Measurements from ENCODE around the gene NGFR.

Gene NGFR

DNA sequence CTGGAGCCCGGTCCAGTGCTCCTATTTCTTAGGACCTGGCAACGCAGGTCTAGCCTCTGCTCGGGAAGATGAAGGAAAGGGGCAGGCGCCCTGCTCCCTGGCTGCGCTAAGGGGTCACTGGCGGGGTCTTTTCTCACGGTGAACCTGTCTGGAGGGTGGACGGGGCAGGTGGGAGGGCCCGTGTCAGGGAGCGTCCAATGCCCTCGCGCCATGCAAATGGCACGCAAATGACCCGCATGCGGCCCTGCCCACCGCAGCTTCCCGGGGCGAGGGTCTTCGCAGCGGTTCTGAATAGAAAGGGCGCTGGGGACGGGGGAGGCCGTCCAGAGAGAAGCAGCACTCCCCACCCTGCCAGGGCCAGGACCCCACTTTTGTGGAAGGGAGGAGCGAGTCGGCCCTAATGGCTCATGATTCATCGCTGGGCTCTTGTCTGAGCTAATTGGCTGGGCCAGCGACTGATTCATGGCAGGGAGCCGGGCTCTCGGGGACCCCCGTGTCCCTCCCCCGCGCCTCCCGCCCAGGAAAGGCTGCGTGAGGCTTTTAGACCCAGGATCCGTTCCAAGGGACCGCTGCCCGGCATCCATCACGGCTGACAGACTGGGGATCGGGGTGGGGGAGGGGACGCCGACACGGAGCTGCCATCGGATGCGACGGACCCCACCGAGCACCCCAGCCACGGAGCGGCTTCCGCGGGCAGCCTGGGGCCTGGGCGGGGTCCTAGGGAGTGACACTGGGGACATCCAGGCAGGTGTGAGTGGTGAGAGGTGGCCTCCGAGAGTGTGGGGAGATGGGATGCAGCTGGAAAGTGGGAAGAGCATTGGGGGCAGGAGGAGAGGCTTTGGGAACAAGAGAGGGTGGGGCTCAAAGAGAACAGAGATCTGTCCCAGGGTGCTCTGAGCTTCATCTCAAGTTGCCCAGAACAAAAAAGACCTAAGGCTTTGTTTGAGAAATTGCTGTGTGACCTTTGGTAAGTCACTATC lies 25.0 kb upstream of the NGFR start:
- no peak for DNase-seq (ENCODE audit: low spot score)

DNA sequence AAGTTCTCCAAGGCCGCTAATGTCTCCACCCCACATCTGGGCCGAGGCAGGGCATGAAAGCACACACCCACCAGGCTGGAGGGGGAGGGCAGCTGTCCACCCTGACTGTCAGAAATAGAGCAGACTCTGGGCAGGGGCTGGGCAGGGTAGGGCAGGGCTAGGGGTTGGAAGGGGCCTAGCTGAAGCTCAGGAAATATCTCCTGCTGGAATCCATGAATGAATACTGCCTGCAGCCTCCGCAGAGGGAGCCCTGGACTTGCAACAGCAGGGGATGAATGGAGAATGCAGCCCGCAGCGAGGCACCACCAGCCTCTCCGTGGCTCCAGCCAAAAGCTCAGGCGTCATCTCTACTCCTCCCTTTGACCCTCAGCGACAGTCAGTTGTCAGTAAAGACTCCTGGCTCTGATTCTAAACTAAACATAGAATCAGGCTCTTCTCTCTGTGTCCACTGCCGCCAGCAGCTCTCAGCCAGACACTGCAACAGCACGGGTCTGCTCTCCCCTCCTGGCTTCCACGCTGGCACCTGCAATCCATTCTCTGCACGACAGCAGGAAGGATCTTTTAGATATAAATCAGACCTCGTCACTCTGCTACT lies 23.9 kb upstream of the NGFR start:
- no peak for DNase-seq (ENCODE audit: low spot score)

DNA sequence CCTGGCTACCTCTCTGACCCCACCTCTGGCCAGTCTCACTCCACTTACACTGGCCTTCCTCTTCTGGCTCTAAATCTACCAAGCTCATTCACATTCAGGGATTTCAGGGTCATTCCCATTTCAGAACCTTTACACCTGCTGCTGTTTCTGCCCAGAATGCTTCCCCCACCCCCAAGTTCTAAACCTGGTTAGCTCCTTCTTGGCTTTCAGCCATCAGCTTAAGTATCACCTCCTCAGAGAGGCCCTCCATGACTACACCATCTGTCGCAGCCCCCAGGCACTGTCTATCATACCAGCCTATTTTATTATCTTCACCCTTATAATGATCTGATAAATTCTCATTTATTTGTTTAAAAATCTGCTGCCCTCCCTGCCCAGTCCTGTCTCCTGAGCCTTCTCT lies 23.3 kb upstream of the NGFR start:
- DNase-seq (ENCODE audit: low spot score) = no peak

DNA sequence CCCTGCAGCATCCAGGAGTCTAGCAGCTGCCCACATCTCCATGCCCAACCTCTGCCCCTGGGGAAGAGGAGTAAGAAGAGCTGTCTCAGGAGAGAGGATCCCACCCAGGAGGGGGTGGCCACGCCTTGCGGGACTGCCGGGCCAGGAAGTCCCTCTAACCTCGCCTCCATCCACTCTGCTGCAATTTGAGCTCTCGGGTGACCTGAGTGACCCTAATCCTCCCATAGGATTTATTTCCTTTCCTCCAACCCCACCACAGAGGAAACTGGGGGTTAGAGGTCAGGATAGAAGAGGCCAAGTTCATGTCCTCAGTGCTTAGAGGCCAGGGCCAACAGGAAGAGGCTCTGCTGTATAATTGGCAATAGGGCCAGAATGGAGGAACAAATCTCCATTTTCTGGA lies 22.6 kb upstream of the NGFR start:
- no peak for DNase-seq (ENCODE audit: low spot score)

DNA sequence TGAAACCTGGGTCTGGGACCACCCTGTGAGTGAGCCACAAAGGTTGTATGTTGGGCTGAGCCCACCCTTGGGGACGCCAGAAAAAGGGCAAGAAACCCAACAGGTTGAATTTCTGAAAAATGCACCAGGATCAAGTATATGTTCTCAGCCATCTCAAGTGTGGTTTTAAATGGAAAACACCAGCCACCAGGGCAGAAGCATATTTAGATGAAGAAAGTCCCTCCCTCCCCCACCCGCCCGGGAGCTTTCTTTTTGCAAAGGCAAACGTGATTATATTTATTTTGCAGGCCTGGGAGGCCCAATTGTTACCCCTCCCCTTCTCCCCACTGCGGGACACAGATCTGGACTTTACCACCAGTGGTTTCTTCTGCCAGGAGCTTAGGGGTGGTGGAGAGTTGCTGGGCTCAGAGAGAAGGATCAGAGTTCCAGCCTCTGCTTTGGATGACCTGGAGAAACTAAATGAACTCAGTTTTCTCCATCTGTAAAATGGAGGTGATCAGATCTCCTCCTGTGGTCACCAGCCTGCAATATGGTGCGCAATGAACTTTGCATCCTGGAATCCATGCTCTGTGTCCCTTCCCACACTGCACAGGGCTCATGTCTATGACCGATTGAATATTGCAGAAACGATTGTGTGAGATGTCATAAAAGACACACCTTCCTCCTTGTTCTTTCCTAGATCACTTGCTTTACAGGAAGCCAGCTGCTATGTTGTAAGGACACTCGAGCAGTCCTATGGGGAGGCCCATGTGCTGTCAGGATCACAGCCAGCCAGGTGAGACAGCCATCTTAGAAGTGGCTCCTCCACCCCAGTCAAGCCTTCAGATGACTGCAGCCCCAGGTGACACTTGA lies 21.0 kb upstream of the NGFR start:
- no peak for DNase-seq (ENCODE audit: low spot score)

DNA sequence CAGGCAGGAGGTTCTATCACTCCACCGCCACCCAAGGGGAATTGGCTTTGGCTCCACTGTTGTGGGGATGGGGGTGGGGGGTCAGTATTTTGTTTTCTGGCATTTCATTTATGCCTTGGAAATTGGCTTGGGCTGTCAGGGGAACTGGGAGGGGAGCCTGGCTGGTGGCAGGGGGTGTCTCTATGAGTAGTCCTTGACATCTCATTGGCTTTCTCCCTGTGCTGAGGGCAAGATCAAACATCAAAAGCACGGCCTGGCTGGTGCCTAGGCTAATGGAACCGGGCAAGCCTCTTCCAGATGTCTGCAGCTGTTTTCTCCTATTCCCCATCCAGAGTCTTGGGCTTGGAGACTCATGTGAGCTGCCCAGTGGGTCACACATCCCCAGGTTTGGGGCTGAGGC lies 17.4 kb upstream of the NGFR start:
- no peak for DNase-seq (ENCODE audit: low spot score)

DNA sequence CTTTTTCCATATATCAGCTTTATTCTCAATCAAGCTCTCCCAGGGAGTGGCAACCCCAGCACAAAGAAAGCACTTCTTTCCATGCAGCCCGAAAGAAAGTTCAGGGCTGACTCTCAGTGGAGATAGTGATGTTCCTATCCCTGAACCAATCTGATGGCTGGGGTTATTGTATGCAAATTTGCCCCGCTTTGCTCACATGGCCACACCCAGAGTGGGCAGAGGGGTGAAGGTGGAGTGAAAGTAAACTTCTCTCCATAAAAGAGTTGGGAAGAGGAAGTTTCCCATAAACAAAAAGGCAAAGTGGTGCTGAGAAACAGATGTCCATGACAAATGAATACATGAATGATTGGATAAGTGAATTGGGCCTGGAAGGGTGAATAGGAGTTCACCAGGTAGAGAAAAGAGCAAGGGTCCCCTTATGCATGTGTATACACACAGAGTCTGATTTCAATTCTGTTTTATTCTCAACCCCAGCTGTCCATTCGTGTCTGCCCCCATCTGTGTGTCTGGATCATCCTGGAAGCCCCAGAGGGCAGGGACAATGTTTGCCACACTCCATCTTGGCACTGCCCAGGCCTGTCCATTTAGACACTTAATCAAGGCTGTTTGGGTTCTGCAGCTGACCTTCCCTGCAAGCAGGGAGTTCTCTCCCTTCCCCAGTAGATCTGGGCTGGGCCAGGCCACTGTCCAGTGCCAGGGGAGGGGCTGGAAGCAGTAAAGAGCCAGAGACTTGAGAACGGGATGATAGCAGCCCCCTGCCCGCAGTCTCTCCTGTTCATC lies 14.1 kb upstream of the NGFR start:
- no peak for DNase-seq (ENCODE audit: low spot score)

DNA sequence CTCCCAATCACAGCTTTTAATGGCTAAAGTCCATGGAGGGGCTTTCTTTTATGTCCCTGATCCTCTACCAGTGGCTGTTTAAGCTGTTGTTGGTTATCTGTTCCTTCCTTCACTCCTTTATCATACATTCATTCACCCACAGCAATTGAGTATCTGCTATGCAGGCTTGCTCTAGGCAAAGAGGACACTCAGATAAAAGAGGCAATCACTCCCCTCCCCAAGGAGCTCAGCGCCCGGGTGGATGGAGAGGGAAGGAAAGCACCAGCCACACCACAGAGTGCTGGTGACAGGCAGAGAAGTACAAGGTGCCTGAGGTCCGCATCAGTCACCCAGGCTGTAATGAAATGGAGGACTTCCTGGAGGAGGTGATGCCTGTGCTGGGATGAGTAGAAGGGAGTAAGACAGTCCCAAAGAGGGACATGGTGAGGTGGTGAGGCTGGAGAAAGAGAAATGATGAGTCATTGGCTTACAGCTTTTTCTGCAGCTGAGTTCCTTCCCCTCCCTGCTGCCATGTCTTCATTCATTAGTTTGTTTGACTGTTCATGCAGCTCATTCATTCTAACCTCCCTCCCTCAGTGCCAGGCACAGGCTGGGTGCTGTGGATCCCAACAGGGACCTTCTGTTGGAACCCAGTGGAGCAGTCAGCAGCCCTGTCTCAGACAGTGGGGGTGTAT lies 12.8 kb upstream of the NGFR start:
- no peak for DNase-seq (ENCODE audit: low spot score)

DNA sequence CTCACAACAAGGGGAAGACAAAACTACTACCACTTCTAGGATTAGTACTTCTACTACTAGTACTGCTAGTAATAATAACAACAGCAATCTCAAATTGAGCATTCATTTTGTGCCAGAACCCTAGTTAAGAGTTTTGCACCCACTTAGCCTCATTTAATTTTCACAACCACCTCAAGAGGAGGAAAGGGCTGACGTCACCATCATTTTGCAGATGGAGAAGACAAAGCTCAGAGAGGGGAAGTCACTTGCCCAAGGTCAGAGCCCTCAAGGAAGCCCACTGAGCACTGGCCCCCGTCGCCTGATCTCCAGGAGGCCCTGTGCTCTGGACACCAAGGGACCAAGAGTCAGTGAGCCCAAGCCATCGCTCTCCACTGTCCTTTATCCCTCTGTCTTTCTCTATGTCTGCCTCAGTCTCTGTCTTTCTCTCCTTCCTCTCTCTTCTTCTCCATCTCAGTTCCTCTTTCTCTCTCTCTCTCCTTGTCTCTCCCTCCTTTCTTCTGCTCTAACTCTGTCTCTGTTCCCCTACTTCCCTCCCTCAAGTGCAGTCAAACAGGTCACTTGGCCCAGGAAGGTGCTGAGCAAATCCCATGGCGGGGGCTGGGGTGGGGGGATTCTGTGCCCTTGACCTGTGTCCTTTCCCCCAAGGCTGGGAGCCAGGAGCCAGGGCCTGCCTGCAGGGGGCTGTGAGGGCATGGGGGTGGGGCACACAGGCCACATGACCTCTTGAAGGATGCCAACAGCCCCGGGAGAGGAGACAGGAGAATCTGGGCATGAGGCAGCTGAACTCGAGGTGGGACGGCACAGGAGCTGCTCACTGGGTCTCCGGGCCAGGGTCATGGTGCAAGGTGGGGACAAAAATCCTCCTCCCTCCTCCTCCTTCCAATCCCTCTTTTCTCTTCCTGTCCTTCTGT lies 11.2 kb upstream of the NGFR start:
- no peak for DNase-seq (ENCODE audit: low spot score)

DNA sequence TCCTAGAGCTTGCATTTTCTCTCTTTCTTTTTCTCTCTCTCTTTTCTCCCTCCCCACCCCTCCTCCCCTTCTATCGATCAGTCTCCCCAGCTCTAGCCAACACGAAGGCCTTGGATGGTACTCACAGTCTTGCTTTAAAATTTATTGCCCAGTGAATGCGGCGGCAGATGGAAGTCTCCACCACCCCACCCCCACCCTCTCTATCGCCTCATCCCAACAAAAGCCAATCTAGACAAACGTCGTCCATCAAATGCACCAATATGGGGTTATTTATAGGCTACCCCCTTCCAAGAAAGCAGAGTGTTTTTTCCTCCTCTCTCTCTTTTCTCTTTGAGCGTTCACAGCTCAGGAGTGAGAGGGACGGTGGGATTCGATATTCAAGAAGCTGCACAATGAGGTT lies 10.5 kb upstream of the NGFR start:
- DNase-seq (ENCODE audit: low spot score) = no peak

DNA sequence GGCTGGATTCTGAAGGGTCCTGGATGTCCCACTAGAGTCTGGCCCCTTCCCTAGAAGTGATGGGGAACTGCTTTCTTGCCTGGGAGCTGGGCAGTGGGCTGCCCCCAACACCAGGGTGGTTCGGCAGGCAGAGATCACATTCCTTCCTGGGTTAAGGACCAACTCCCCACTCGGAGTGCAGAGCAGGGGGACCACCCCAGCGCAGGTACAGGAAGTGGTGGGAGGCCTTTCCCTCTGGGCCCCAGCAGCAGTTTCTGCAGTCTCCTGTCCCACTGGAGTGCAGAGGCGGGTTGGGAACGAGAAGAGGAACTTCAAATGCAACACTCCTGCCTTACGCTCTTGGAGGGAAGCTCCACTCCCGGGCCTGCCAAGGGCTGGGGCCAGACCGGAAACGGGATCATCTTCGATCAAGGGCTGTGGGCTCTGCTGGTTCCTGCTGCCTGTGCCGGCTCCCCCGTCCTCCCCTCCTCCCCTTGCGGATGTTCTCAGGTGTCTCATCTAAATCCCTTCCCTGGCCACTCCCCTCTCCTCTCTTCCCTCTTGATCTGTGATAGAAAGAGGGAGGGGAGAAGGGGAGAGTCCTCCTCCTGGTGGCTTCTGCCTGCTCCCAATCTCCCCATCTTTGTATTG lies 9.0 kb upstream of the NGFR start:
- DNase-seq (ENCODE audit: low spot score) = no peak

DNA sequence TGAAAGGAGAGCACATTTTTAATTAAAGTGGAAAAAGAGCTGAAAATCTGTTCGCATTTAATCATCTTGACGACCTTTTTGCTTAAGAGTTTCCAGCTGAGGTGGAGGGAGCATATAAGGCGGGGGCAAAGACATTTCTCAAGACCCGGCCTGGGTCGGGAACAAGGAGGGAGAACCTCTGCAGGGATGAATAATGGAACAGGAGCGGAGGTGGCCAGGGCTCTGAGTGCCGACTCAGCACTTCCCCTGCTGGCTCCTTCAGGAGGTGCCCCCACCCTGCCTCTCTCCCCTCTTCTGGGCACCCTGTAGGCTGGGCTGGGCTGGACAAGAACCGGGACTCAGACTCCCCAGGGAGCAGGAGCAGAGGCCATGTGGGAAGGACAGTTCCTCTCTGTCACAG lies 7.9 kb upstream of the NGFR start:
- no peak for DNase-seq (ENCODE audit: low spot score)

DNA sequence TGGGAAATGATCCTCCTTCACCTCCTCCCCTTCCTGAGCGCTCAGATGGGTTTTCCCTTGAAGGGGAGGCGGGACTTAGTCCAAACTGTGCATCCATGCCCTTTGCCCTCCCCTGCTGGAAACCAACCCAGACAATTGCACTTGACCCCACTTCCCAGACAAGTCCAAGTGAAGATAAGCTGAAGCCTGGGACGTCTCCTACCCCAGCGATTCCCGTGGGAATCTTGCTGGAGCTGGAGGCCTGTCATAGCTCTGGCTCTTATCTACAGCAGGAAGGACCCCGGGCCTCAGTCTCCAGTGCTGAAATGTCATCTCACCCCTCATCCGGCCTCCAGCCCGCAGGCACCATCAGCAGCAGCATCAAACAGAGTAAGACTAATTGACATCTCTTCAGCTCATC lies 6.5 kb upstream of the NGFR start:
- no peak for DNase-seq (ENCODE audit: low spot score)

DNA sequence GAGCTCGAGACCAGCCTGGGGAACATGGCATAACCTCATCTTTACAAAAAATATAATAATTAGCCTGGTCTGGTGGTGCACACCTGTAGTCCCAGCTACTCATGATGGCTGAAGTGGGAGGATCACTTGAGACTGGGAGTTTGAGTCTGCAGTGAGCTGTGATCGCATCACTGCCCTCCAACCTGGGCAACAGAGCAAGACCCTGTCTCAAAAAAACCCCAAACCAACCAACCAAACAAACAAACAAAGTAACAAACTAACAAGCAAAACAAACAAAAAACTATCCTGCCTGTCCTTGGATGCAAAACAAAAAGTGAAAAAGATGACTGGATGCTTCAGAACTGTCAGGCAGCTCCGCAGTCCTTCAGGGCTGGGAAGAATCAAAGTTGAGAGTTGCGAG lies 5.7 kb upstream of the NGFR start:
- DNase-seq (ENCODE audit: low spot score) = no peak

DNA sequence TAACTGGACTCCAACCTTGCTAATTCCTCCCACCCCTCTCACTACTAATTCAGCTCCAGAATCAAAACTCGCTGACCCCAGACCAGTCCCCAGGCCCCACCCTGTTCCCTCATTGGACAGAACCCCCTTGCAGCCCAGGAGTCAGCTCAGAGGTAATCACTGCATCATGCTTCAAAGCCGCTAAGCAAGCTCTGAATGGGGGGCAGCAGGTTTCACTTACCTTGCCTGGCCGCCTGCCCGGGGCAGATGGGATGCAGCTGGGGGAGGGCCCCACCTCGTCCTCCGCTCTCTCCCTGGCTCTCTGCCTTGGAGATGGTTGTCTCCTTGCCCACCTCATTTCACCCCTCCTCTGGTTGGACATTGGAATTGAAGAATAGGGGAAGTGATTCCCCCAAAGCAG lies 4.8 kb upstream of the NGFR start:
- no peak for DNase-seq (ENCODE audit: low spot score)

DNA sequence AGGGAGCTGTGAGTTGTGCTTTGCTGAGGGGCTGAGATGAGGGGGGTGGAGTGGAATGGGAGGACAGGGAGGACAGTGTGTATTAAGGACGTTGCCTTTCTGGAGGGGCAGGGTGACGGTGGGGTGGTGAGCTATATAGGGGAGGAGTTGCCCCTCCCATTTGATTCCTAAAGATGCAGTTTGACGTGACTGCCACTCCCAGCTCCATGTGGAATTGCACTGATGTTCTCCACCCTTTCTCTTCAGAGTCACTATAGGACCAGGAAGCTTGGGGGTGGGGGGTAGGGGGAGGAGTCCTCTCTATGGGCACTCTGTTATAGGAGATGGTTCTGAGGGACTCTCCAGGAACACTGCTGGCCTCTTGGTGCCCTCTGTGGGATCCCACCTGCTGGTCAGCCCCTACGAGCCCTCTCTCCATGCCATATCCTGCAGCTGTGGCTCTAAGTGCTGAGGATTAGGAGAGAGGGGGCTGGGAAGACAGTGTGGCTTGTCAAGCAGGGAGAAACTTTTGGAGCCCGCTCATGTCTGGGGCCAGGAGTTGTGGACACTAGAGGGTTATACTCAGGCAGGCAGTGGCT lies 3.8 kb upstream of the NGFR start:
- DNase-seq (ENCODE audit: low spot score) = no peak

DNA sequence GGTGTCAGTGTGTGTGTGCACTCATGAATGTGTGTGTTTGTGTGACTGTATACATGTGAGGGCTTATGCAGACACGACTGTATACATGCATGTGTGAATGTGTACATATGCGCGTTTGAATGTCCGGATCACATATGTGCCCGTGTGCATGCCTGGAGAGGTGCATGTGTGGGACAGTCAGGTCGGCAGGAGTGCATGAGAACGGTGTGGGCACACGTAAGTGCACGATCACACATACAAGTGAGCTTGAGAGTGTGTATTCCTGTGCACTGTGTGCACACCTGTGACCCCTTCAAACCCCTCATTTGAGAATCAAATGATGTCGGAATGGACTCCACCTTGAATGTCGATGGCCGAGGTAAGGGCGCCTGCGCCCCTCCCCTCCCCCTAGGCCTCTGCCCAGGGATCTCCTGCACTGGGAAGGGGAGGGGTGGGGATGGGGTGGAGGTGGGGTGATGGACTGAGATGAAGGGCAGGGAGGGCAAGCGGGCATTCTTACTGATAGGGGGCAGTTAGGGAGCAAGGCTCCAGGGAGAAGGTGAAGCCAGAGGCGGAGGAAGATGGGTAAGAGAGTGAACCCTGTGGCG lies 601 bp upstream of the NGFR start:
- no peak for DNase-seq (ENCODE audit: low spot score)

DNA sequence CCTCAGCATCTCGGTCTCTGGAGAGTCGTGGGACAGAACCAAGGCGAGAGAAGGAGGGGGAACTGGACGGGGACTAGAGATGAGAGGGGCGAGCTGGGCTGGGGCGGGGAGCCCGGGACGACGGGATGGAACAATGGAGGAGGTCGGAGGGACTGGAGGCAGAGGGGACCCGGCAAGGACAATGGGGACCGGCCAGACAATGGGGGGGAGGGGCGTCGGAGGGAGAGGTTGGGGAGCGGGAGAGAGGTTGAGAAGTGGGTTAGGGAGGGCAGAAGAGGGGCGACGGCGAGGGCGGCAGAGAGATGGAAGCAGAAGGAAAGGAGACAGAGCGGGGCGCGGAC lies 719 bp downstream of the NGFR start:
- DNase-seq (ENCODE audit: low spot score) = no peak

DNA sequence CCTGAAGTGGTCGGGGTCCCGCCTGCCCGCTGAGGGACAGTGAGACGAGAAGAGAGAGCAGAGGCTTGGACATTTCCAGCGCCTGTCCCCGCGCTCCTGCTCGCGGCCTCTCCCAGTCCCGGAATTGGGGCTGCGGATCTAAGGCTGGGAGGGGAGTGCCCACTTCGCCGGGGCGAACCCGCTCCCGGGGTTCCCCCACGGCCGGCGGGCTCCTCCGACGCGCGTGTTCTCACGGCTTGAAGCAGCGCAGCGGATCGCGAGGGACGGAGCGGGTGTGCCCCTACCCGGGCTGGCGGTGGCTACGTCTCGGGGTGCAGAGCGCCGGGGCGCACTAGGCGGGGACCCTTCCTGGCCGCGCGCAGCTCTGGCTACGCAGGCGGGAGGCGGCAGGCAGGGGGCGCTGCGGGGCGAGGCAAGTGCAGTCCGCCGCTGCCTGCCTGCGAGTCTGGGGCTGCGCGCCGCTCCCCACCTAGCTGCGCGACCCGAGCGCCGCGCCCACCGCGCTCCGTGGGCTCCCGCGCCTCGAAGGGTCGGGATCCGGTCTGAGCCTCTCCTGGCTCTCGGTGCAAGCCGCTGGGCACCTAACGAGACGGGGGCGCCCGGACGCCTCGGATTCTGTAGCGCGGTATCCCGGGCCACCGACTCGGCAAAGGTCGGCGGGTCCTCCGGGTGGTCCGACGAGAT lies 1.2 kb downstream of the NGFR start:
- peak; percentile 19 for DNase-seq (ENCODE audit: low spot score)
